ENCODE measurements around the gene PAQR5.

DNA sequence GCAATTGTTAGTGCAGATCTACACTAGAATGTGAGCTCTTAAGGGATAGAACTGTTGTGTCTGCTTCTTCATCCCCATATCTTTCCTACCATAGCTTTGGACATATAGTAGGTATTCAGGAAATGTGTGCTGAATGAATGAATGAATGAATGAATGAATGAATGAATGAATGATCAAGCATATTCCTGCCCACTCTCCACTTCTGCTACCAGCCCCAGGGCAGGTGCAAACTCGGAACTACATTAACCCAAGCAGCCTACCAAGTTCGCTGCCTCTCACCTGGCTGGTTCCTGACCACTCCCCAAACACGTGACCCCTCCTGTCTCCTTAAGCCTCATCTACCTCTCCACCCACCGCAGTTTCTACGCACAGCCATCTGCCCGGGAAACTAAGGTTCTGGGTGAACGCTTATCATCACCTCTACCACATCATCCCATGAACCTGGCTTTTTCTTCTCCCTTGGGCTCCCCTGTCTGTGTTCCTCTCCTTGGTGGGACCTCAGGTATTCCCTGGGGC lies 26.8 kb downstream of the PAQR5 start:
- TF ChIP-seq CTCF (IDR thresholded peaks at IDR 0.05) (no peak), POLR2A (IDR thresholded peaks at IDR 0.05) (no peak)

Measured in lower leg skin (tissue), 3 donors.